OCI-LY7 (cell line): ENCODE data around the gene GOSR1. TPM values are rescaled to one million over a fixed set of nuclear protein-coding genes. Genes with fewer than 3 reads are reported as not detected.

Experiments used
- BruUV-seq: library from RNA; stranded (reverse); fragments of 400-500 nt; replicated peaks from 2 replicates; lab custom pipeline; 2021; lab: Mats Ljungman, UMichigan
- CTCF ChIA-PET: fragments of 300-600 bp; sonication (Branson Sonifier 250); formaldehyde crosslinking; loops from one replicate; lab custom pipeline; 2022; ENCODE audit warnings: antibody characterized with exemption; ENCODE audit not compliant: unreplicated experiment; lab: Charles Lee
- POLR2A ChIA-PET: fragments of 300-600 bp; sonication (Branson Sonifier 250); formaldehyde crosslinking; loops from one replicate; lab custom pipeline; 2022; ENCODE audit warnings: antibody characterized with exemption; lab: Charles Lee
- DNase-seq: peaks from one replicate; pipeline ENCODE4 v3.0.0-alpha.2; 2015; ENCODE audit warnings: low spot score
- H2AFZ ChIP-seq: fragments of 200-600 bp; sonication (generic), shearing (Covaris generic); 2 replicates; pipeline ENCODE4 v1.6.1; 2014; ENCODE audit warnings: mild to moderate bottlenecking, antibody characterized with exemption, low read length, moderate library complexity
- H3K27ac ChIP-seq: fragments of 200-600 bp; sonication (generic); 2 replicates; pipeline ENCODE4 v1.5.1; 2014; ENCODE audit warnings: mixed run types, low read depth, mild to moderate bottlenecking, moderate library complexity, low read length, inconsistent platforms; ENCODE audit not compliant: poor library complexity, severe bottlenecking
- H3K36me3 ChIP-seq: fragments of 200-600 bp; sonication (generic); 2 replicates; pipeline ENCODE4 v1.6.1; 2014; ENCODE audit warnings: mild to moderate bottlenecking, antibody characterized with exemption, low read length, moderate library complexity, mixed read lengths; ENCODE audit not compliant: insufficient read depth
- H3K4me1 ChIP-seq: fragments of 200-600 bp; sonication (generic); 2 replicates; pipeline ENCODE4 v1.5.1; 2014; ENCODE audit warnings: mild to moderate bottlenecking, low read length; ENCODE audit not compliant: insufficient read depth, poor library complexity, severe bottlenecking
- H3K4me2 ChIP-seq: fragments of 200-600 bp; sonication (generic); 2 replicates; pipeline ENCODE4 v1.6.1; 2014; ENCODE audit warnings: mild to moderate bottlenecking, low read length
- H3K4me3 ChIP-seq: fragments of 200-600 bp; sonication (generic); 2 replicates; pipeline ENCODE4 v1.5.1; 2014; ENCODE audit warnings: mild to moderate bottlenecking, low read depth, low read length; ENCODE audit not compliant: poor library complexity, severe bottlenecking
- H3K79me2 ChIP-seq: fragments of 200-600 bp; sonication (generic); 2 replicates; pipeline ENCODE4 v1.6.1; 2016; ENCODE audit warnings: low read depth, mild to moderate bottlenecking, low read length, moderate library complexity, mixed read lengths; ENCODE audit not compliant: insufficient read depth
- H3K9me2 ChIP-seq: fragments of 200-600 bp; sonication (generic); 2 replicates; pipeline ENCODE4 v1.6.1; 2016; ENCODE audit warnings: mild to moderate bottlenecking, low read length, mixed read lengths; ENCODE audit not compliant: insufficient read depth
- H3K9me3 ChIP-seq: fragments of 200-600 bp; sonication (generic); 2 replicates; pipeline ENCODE4 v1.6.1; 2014; ENCODE audit warnings: mild to moderate bottlenecking, mixed run types, low read length, mixed read lengths
- H4K20me1 ChIP-seq: fragments of 200-600 bp; sonication (generic); 2 replicates; pipeline ENCODE4 v1.6.1; 2014; ENCODE audit warnings: mild to moderate bottlenecking, antibody characterized with exemption, low read length, moderate library complexity, mixed read lengths; ENCODE audit not compliant: insufficient read depth
- EZH2phosphoT487 ChIP-seq: fragments of 200-600 bp; sonication (generic); IDR thresholded peaks from 2 replicates; pipeline ENCODE4 v1.6.1; 2018; ENCODE audit warnings: low read depth, borderline replicate concordance, mild to moderate bottlenecking, mixed run types, antibody characterized with exemption, low read length, moderate library complexity, mixed read lengths
- intact Hi-C: fragments of 100-400 bp; cut with micrococcal nuclease; formaldehyde crosslinking; loops from one replicate; pipeline ENCODE4 v1.10.0; 2022; ENCODE audit not compliant: unreplicated experiment
- total RNA-seq, 2 experiments: library from RNA; depleted of rRNA in 1 of 2; stranded (reverse); fragments of >200 nt in 1 of 2; shearing (Covaris generic) in 1 of 2; gene quantifications; 2 replicates each; pipeline ENCODE4 v1.2.3, GENCODE V29; 2014 to 2022
- TF ChIP-seq, protein P1 (sequence below): fragments of 200-600 bp; sonication (generic); conservative IDR thresholded peaks from 2 replicates; pipeline ENCODE4 v1.5.1; 2014; ENCODE audit warnings: mild to moderate bottlenecking, antibody characterized with exemption, low read length, moderate library complexity, mixed read lengths

The GOSR1 gene
- total RNA-seq, 2 experiments from 2014 or later = 15.9 to 49.8 TPM

DNA sequence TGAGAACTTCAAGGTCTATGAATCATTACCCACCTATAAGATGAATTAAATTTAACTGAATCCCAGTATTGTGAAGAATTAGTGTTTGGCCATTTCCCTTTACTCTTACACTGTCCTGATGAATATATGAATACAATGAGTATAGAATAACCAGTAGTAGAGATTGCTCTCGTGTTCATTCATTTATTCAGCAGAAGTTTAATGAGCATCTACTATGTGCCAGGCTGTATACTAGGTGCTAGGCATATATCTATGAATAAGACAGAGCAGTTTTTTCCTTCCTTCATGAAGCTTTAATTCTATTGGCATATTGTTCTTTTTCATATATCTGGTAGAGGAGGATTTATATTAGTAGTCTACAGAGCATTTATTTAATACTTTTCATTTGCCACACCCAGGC is 6.0 kb downstream of the GOSR1 start:
- TF ChIP-seq EZH2phosphoT487 = no peak
- TF ChIP-seq, protein P1, sequence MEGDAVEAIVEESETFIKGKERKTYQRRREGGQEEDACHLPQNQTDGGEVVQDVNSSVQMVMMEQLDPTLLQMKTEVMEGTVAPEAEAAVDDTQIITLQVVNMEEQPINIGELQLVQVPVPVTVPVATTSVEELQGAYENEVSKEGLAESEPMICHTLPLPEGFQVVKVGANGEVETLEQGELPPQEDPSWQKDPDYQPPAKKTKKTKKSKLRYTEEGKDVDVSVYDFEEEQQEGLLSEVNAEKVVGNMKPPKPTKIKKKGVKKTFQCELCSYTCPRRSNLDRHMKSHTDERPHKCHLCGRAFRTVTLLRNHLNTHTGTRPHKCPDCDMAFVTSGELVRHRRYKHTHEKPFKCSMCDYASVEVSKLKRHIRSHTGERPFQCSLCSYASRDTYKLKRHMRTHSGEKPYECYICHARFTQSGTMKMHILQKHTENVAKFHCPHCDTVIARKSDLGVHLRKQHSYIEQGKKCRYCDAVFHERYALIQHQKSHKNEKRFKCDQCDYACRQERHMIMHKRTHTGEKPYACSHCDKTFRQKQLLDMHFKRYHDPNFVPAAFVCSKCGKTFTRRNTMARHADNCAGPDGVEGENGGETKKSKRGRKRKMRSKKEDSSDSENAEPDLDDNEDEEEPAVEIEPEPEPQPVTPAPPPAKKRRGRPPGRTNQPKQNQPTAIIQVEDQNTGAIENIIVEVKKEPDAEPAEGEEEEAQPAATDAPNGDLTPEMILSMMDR = no peak
- no TSS peak for BruUV-seq
- ChIA-PET POLR2A (no interaction called here), CTCF (no interaction called here)
- intact Hi-C loops = no loop called here
- Histone ChIP-seq H3K4me3 (no peak overlapping the region), H3K9me2 (no peaks in the 10 kb centered on the region), H4K20me1 (no peaks in the 10 kb centered on the region), H3K27ac (no peak overlapping the region), H2AFZ (no peak overlapping the region), H3K79me2 (peaks cover 12% of the 10 kb centered on the region), H3K4me2 (no peak overlapping the region), H3K4me1 (peaks cover 8% of the 10 kb centered on the region), H3K9me3 (no peaks in the 10 kb centered on the region), H3K36me3 (peaks cover 91% of the 10 kb centered on the region)
- no peak for DNase-seq

GRCh38 chr17:30493780-30494179 is 16.6 kb downstream of the GOSR1 start:
- Histone ChIP-seq H4K20me1 (no peaks in the 10 kb centered on the region), H3K4me3 (no peak overlapping the region), H3K4me1 (no peaks in the 10 kb centered on the region), H3K36me3 (peaks cover 97% of the 10 kb centered on the region), H2AFZ (no peak overlapping the region), H3K79me2 (no peaks in the 10 kb centered on the region), H3K4me2 (no peak overlapping the region), H3K9me3 (no peaks in the 10 kb centered on the region), H3K9me2 (no peaks in the 10 kb centered on the region), H3K27ac (no peak overlapping the region)
- BruUV-seq = no TSS peak
- no peak for DNase-seq
- intact Hi-C loops = no loop called here
- ChIA-PET CTCF (interaction anchor here (0.5 kb wide), 1 partner anchor 302 kb away, joined by 4 read pairs; no protein-coding TSS in a partner anchor), POLR2A (interaction anchor here (0.6 kb wide), 2 partner anchors 128 to 325 kb away, joined by 3 read pairs; no protein-coding TSS in a partner anchor)
- TF ChIP-seq EZH2phosphoT487 = no peak
- TF ChIP-seq, protein P1 = no peak

- Histone ChIP-seq H3K27ac (no peak overlapping the region), H3K9me2 (no peaks in the 10 kb centered on the region), H3K4me1 (no peaks in the 10 kb centered on the region), H3K36me3 (peaks cover 94% of the 10 kb centered on the region), H3K79me2 (no peaks in the 10 kb centered on the region), H3K9me3 (no peaks in the 10 kb centered on the region), H3K4me3 (no peak overlapping the region), H3K4me2 (no peak overlapping the region), H2AFZ (no peak overlapping the region), H4K20me1 (no peaks in the 10 kb centered on the region)
- ChIA-PET CTCF (no interaction called here), POLR2A (no interaction called here)
- BruUV-seq = no TSS peak
- intact Hi-C loops = no loop called here
- no peak for DNase-seq
- no peak for TF ChIP-seq EZH2phosphoT487
- TF ChIP-seq, protein P1 = no peak
Measured at GRCh38 chr17:30495586-30495985, 18.4 kb downstream of the GOSR1 start.
